SK-N-SH (cell line): ENCODE measurements around the gene PLEKHH1. TPM values are rescaled to one million over a fixed set of nuclear protein-coding genes. Genes with fewer than 3 reads are reported as not detected.

Experiments
- CTCF ChIA-PET: fragments of 300-600, 350-600 bp; formaldehyde crosslinking; extraction: SDS; loops from one replicate; lab custom pipeline; 2021; lab: Yijun Ruan, JAX
- POLR2A ChIA-PET: fragments of 350-600 bp; sonication (Branson Sonifier 250); formaldehyde crosslinking; extraction: SDS; loops from one replicate; lab custom pipeline; 2020; ENCODE audit warnings: antibody characterized with exemption, inconsistent platforms; lab: Yijun Ruan, JAX
- DNase-seq: peaks from one replicate; pipeline ENCODE4 v3.0.0; 2012
- H2AFZ ChIP-seq: fragments of 200-600 bp; sonication (generic); 2 replicates; pipeline ENCODE4 v1.8.1; 2016; ENCODE audit warnings: antibody characterized with exemption, mild to moderate bottlenecking, low read depth
- H3F3A ChIP-seq: fragments of 200-600 bp; sonication (generic); replicated peaks from 2 replicates; pipeline ENCODE3; 2016; ENCODE audit warnings: antibody characterized with exemption, mild to moderate bottlenecking; ENCODE audit not compliant: insufficient read depth
- H3K27ac ChIP-seq, 2 experiments: fragments of 200-500 bp in 1 of 2; fragments of 200-600 bp in 1 of 2; sonication (Bioruptor generic) in 1 of 2; sonication (generic), shearing (Covaris generic) in 1 of 2; 2 replicates each; pipeline versions ENCODE4 v1.5.1 to v1.6.1; 2014 to 2016; ENCODE audit warnings: low read depth in 2 of 2, inconsistent platforms in 1 of 2, low read length in 1 of 2, mild to moderate bottlenecking in 1 of 2, mixed read lengths in 1 of 2
- H3K27me3 ChIP-seq: fragments of 200-600 bp; sonication (generic), shearing (Covaris generic); 2 replicates; pipeline ENCODE4 v1.6.1; 2016; ENCODE audit warnings: mixed run types; ENCODE audit not compliant: insufficient read depth
- H3K36me3 ChIP-seq, 2 experiments: fragments of 200-500 bp in 1 of 2; fragments of 200-600 bp in 1 of 2; sonication (Bioruptor generic) in 1 of 2; sonication (generic) in 1 of 2; replicated peaks in 1 of 2; 2 replicates each; pipeline versions ENCODE3 to v1.5.1; 2014 to 2016; ENCODE audit warnings: low read length in 1 of 2, mild to moderate bottlenecking in 1 of 2; ENCODE audit not compliant: insufficient read depth in 2 of 2, control insufficient read depth in 1 of 2
- H3K4me1 ChIP-seq, 2 experiments: fragments of 200-500 bp in 1 of 2; fragments of 200-600 bp in 1 of 2; sonication (Bioruptor generic) in 1 of 2; sonication (generic), shearing (Covaris generic) in 1 of 2; 2 replicates each; pipeline versions ENCODE4 v1.5.1 to v1.6.1; 2014 to 2016; ENCODE audit warnings: low read depth in 1 of 2, low read length in 1 of 2, mixed run types in 1 of 2; ENCODE audit not compliant: insufficient read depth in 2 of 2, control insufficient read depth in 1 of 2
- H3K4me2 ChIP-seq: fragments of 200-600 bp; sonication (generic), shearing (Covaris generic); 2 replicates; pipeline ENCODE4 v1.6.1; 2017; ENCODE audit warnings: mixed run types
- H3K4me3 ChIP-seq, 2 experiments: fragments of 200-500 bp in 1 of 2; fragments of 200-600 bp in 1 of 2; sonication (Bioruptor generic) in 1 of 2; sonication (generic), shearing (Covaris generic) in 1 of 2; 2 replicates each; pipeline versions ENCODE4 v1.5.1 to v1.8.1; 2014 to 2016; ENCODE audit warnings: low read depth in 2 of 2, inconsistent platforms in 1 of 2, low read length in 1 of 2, mild to moderate bottlenecking in 1 of 2, mixed read lengths in 1 of 2, moderate library complexity in 1 of 2
- H3K79me2 ChIP-seq: fragments of 200-600 bp; sonication (generic); 2 replicates; pipeline ENCODE4 v1.8.1; 2017; ENCODE audit warnings: mild to moderate bottlenecking; ENCODE audit not compliant: insufficient read depth
- H3K9ac ChIP-seq: fragments of 200-600 bp; sonication (generic); 2 replicates; pipeline ENCODE4 v1.6.1; 2017; ENCODE audit warnings: mixed run types
- H3K9me2 ChIP-seq: fragments of 200-600 bp; sonication (generic); 2 replicates; pipeline ENCODE4 v1.6.1; 2017; ENCODE audit warnings: mixed run types
- H3K9me3 ChIP-seq: fragments of 200-600 bp; sonication (generic); 2 replicates; pipeline ENCODE4 v1.6.1; 2017; ENCODE audit warnings: mixed run types, mild to moderate bottlenecking, moderate library complexity
- H4K20me1 ChIP-seq: fragments of 200-600 bp; sonication (generic); 2 replicates; pipeline ENCODE4 v1.6.1; 2017; ENCODE audit warnings: mild to moderate bottlenecking, mixed run types; ENCODE audit not compliant: insufficient read depth
- CHD2 ChIP-seq: fragments of 150-350 bp; IDR thresholded peaks from 2 replicates; pipeline ENCODE4 v1.6.1; 2018; ENCODE audit warnings: low read length; ENCODE audit not compliant: partially characterized antibody
- CTCF ChIP-seq: fragments of 200-600 bp; sonication (generic); IDR thresholded peaks from 2 replicates; pipeline ENCODE4 v1.6.1; 2017; ENCODE audit warnings: antibody characterized with exemption, mild to moderate bottlenecking, moderate library complexity
- ELF1 ChIP-seq: IDR thresholded peaks from 2 replicates; pipeline ENCODE4 v1.4.0; 2012
- EP300 ChIP-seq, 2 experiments: IDR thresholded peaks; 2 replicates each; pipeline versions ENCODE4 v1.4.0 to v1.6.1; 2012; ENCODE audit warnings: borderline replicate concordance in 1 of 2, low read depth in 1 of 2, low read length in 1 of 2
- FOXM1 ChIP-seq: IDR thresholded peaks from 2 replicates; pipeline ENCODE4 v1.4.0; 2012; ENCODE audit warnings: low read depth, mild to moderate bottlenecking
- GATA2 ChIP-seq: sonication (generic); formaldehyde crosslinking; IDR thresholded peaks from 2 replicates; pipeline ENCODE4 v1.5.0; 2020; ENCODE audit warnings: mild to moderate bottlenecking, missing genetic modification reagents
- IRF3 ChIP-seq: fragments of 150-350 bp; IDR thresholded peaks from 2 replicates; pipeline ENCODE4 v1.6.1; 2016; ENCODE audit warnings: mild to moderate bottlenecking, low read depth, low read length
- JUND ChIP-seq: IDR thresholded peaks from 2 replicates; pipeline ENCODE4 v1.4.0; 2012
- MXI1 ChIP-seq: IDR thresholded peaks from 2 replicates; pipeline ENCODE4 v1.6.1; 2012; ENCODE audit warnings: mild to moderate bottlenecking, low read depth, low read length, improper control_type of control experiment
- NFIC ChIP-seq: IDR thresholded peaks from 2 replicates; pipeline ENCODE4 v1.4.0; 2012; ENCODE audit warnings: borderline replicate concordance
- NRF1 ChIP-seq: IDR thresholded peaks from 2 replicates; pipeline ENCODE4 v1.6.1; 2012; ENCODE audit warnings: low read depth, mild to moderate bottlenecking, low read length
- PBX3 ChIP-seq: IDR thresholded peaks from 2 replicates; pipeline ENCODE4; 2012
- RXRA ChIP-seq: IDR thresholded peaks from 2 replicates; pipeline ENCODE4 v1.4.0; 2012; ENCODE audit warnings: low read depth, mild to moderate bottlenecking, borderline replicate concordance
- SIN3A ChIP-seq: IDR thresholded peaks from 2 replicates; pipeline ENCODE4 v1.6.1; 2012; ENCODE audit warnings: low read depth, mild to moderate bottlenecking, low read length, moderate library complexity, borderline replicate concordance
- TCF12 ChIP-seq: IDR thresholded peaks from 2 replicates; pipeline ENCODE4 v1.4.0; 2012
- TEAD4 ChIP-seq: IDR thresholded peaks from 2 replicates; pipeline ENCODE4 v1.4.0; 2012; ENCODE audit warnings: mild to moderate bottlenecking, borderline replicate concordance; ENCODE audit not compliant: insufficient read depth
- USF1 ChIP-seq: IDR thresholded peaks from 2 replicates; pipeline ENCODE4 v1.4.0; 2012; ENCODE audit warnings: low read depth, borderline replicate concordance
- USF2 ChIP-seq: fragments of 150-350 bp; IDR thresholded peaks from 2 replicates; pipeline ENCODE4 v1.6.1; 2017; ENCODE audit warnings: antibody characterized with exemption, low read length, low read depth, borderline replicate concordance
- ZBTB33 ChIP-seq: IDR thresholded peaks from 2 replicates; pipeline ENCODE4 v1.4.0; 2012; ENCODE audit warnings: low read depth, borderline replicate concordance
- WGBS: methylation state at CpG from one replicate; pipeline ENCODE4 v1.1.6; 2017; ENCODE audit warnings: low lambda C conversion rate; 5-methylcytosine and 5-hydroxymethylcytosine counted together
- polyA plus RNA-seq, 3 experiments: library from polyadenylated mRNA; depleted of rRNA; stranded (reverse); fragments of >200 nt; gene quantifications; 2 replicates each; pipeline ENCODE4 v1.2.3, GENCODE V29; 2012

PLEKHH1 gene
- polyA plus RNA-seq, 1 of the 3 experiments (the other 2 are of a cell fraction): 1.6 TPM

- Histone ChIP-seq H2AFZ (no peak overlapping the region), H3K4me2 (no peak overlapping the region), H3K9me3 (no peaks in the 10 kb centered on the region), H3K27ac (no peak overlapping the region), H3K27me3 (peaks cover 37% of the 10 kb centered on the region; the same call in 1 of the 2 replicates), H3K9me2 (no peaks in the 10 kb centered on the region), H3K36me3 (no peaks in the 10 kb centered on the region), H3K4me1 (peaks cover 0 to 2% of the 10 kb centered on the region in 2 experiments; a peak in 1 of 4 replicates), H4K20me1 (no peaks in the 10 kb centered on the region), H3K79me2 (no peaks in the 10 kb centered on the region), H3K4me3 (no peak overlapping the region), H3K9ac (no peak overlapping the region), H3F3A (no peaks in the 10 kb centered on the region)
- no peak for DNase-seq
- TF ChIP-seq USF2 (no peak), RXRA (no peak), IRF3 (no peak), FOXM1 (no peak), EP300 (IDR thresholded peaks at IDR 0.05; ENCODE audit: borderline replicate concordance in 1 of 2, low read depth in 1 of 2, low read length in 1 of 2) (no peak), CHD2 (no peak), USF1 (no peak), CTCF (no peak)
- WGBS: 53% methylated on average over 1 of the region's 1 CpG
- CTCF ChIA-PET: interaction anchor here (0.7 to 1.2 kb wide), 3 partner anchors 14 to 52 kb away, joined by 3 to 4 read pairs (median 4); no protein-coding TSS in a partner anchor
- POLR2A ChIA-PET: no interaction called here
Measured at GRCh38 chr14:67520482-67520881, 12.6 kb upstream of the PLEKHH1 start.

GRCh38 chr14:67522270-67522669, 10.8 kb upstream of the PLEKHH1 start:
- H3K79me2 ChIP-seq: no peaks in the 10 kb centered on the region
- WGBS: 35% methylated on average over 2 of the region's 2 CpGs
- H3K36me3 ChIP-seq: no peaks in the 10 kb centered on the region
- H4K20me1 ChIP-seq: no peaks in the 10 kb centered on the region
- H3K27ac ChIP-seq: no peak overlapping the region
- H3K4me2 ChIP-seq: no peak overlapping the region
- no peaks in the 10 kb centered on the region for H3F3A ChIP-seq
- peaks cover 37% of the 10 kb centered on the region; the same call in 1 of the 2 replicates for H3K27me3 ChIP-seq
- no peak overlapping the region for H2AFZ ChIP-seq
- H3K9me3 ChIP-seq: no peaks in the 10 kb centered on the region
- no peak overlapping the region for H3K4me3 ChIP-seq
- no peaks in the 10 kb centered on the region for H3K9me2 ChIP-seq
- no peak overlapping the region for H3K9ac ChIP-seq
- no peaks in the 10 kb centered on the region; a peak in 1 of 4 replicates for H3K4me1 ChIP-seq
- no peak for DNase-seq
- POLR2A ChIA-PET: interaction anchor here (0.7 kb wide), 1 partner anchor 12 kb away, joined by 3 read pairs; no protein-coding TSS in a partner anchor
- CTCF ChIA-PET: interaction anchor here (1.0 to 1.7 kb wide), 3 partner anchors 31 to 182 kb away, joined by 3 to 10 read pairs (median 5); no protein-coding TSS in a partner anchor
- no peak for TF ChIP-seq IRF3
- TF ChIP-seq SIN3A: no peak
- TF ChIP-seq PBX3: no peak
- no peak for TF ChIP-seq NRF1
- TF ChIP-seq TEAD4: no peak
- TF ChIP-seq MXI1: no peak
- no peak for TF ChIP-seq NFIC
- TF ChIP-seq ZBTB33: no peak
- no peak for TF ChIP-seq ELF1
- no peak for TF ChIP-seq GATA2 (CRISPR knock-in tag)
- no peak for TF ChIP-seq TCF12
- no peak for TF ChIP-seq JUND
